ENCODE data around the gene CTPS1. TPM values are rescaled to one million over a fixed set of nuclear protein-coding genes. Genes with fewer than 3 reads are reported as not detected.

CTPS1 gene
- total RNA-seq, 1 experiment from 2014 or later: 63.1 TPM

DNA sequence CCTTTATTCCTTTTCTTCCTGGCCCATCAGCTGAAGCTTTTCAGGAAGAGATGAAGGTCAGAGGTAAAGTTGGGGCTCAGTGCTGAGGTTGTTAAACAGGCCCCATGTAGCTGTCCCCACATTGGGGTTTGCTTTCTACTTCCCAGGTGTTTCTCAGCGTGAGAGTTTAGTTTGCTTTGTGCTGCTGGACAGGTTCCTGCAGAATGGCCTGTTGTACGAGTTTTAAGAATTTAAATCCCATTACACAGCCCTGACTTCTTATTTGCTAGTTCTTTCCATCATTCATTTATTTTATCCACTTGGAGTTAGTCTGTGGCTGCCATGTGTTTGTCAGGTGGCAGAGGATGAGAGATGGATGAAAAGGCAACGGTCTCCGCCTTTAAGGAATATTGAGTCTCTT, 19.2 kb downstream of the CTPS1 start:
- BruUV-seq (replicated peaks): no TSS peak
- intact Hi-C loops (cut with micrococcal nuclease; ENCODE audit: unreplicated experiment): no loop called here
- H3K4me3 ChIP-seq (ENCODE audit: low read depth, low read length): no peak overlapping the region
- H3K27me3 Mint-ChIP-seq (ENCODE audit: insufficient read depth, unreplicated experiment): no peaks in the 10 kb centered on the region
- H3K9me3 Mint-ChIP-seq (ENCODE audit: unreplicated experiment): no peaks in the 10 kb centered on the region
- DNase-seq: no peak
- no peak overlapping the region for H3K27ac Mint-ChIP-seq (ENCODE audit: unreplicated experiment)
- TF ChIP-seq, protein P1, sequence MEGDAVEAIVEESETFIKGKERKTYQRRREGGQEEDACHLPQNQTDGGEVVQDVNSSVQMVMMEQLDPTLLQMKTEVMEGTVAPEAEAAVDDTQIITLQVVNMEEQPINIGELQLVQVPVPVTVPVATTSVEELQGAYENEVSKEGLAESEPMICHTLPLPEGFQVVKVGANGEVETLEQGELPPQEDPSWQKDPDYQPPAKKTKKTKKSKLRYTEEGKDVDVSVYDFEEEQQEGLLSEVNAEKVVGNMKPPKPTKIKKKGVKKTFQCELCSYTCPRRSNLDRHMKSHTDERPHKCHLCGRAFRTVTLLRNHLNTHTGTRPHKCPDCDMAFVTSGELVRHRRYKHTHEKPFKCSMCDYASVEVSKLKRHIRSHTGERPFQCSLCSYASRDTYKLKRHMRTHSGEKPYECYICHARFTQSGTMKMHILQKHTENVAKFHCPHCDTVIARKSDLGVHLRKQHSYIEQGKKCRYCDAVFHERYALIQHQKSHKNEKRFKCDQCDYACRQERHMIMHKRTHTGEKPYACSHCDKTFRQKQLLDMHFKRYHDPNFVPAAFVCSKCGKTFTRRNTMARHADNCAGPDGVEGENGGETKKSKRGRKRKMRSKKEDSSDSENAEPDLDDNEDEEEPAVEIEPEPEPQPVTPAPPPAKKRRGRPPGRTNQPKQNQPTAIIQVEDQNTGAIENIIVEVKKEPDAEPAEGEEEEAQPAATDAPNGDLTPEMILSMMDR (IDR thresholded peaks at IDR 0.05; ENCODE audit: insufficient read depth in 1 of 2, low read depth in 1 of 2, low read length in 1 of 2, severe bottlenecking in 1 of 2, unreplicated experiment in 1 of 2): no peak
- H3K4me1 Mint-ChIP-seq (ENCODE audit: low read depth, unreplicated experiment): no peaks in the 10 kb centered on the region
- no peak overlapping the region for H3K4me3 Mint-ChIP-seq (ENCODE audit: unreplicated experiment)
- ChIA-PET CTCF (no interaction called here), POLR2A (no interaction called here)
- no peaks in the 10 kb centered on the region for H3K27me3 ChIP-seq (replicated peaks; ENCODE audit: control insufficient read depth, insufficient read depth, low read length)
- H3K4me1 ChIP-seq: no peaks in the 10 kb centered on the region
- H3K36me3 Mint-ChIP-seq (ENCODE audit: insufficient read depth, unreplicated experiment): peaks cover 99% of the 10 kb centered on the region
- no peaks in the 10 kb centered on the region for H3K9me3 ChIP-seq
- no peaks in the 10 kb centered on the region for H3K36me3 ChIP-seq (ENCODE audit: control insufficient read depth, insufficient read depth, low read length)

DNA sequence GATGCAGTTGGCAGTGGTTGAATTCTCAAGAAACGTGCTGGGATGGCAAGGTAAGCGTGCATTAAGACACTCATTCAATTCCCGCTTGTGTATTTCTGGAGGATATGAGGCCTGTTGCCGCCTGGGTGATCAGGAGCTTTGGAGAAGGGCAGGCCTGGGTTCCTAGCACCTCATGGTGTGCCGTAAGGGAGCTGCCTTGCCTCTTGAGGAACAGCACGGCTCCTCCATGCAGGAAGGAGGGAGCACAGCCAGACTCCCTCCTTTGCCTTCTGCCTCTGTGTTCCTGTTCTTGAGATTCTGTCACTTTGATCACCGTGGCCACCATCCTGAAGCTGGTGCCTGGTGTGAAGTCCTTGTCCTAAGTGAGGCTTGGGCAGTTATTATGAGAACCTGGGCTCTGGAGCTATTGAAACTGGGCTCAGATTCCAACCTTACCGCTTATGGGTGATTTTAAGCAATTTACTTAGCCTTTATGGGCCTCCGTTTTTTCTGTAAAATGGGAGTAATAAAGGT, 23.7 kb downstream of the CTPS1 start:
- no peaks in the 10 kb centered on the region for H3K36me3 ChIP-seq (ENCODE audit: control insufficient read depth, insufficient read depth, low read length)
- TF ChIP-seq, protein P1 (IDR thresholded peaks at IDR 0.05; ENCODE audit: insufficient read depth in 1 of 2, low read depth in 1 of 2, low read length in 1 of 2, severe bottlenecking in 1 of 2, unreplicated experiment in 1 of 2): no peak
- no peak overlapping the region for H3K4me3 ChIP-seq (ENCODE audit: low read depth, low read length)
- Mint-ChIP-seq H3K27ac (ENCODE audit: unreplicated experiment) (no peak overlapping the region), H3K36me3 (ENCODE audit: insufficient read depth, unreplicated experiment) (peaks cover 92% of the 10 kb centered on the region), H3K9me3 (ENCODE audit: unreplicated experiment) (no peaks in the 10 kb centered on the region), H3K27me3 (ENCODE audit: insufficient read depth, unreplicated experiment) (no peaks in the 10 kb centered on the region), H3K4me3 (ENCODE audit: unreplicated experiment) (no peak overlapping the region), H3K4me1 (ENCODE audit: low read depth, unreplicated experiment) (no peaks in the 10 kb centered on the region)
- H3K9me3 ChIP-seq: no peaks in the 10 kb centered on the region
- ChIA-PET POLR2A (no interaction called here), CTCF (no interaction called here)
- H3K4me1 ChIP-seq: no peaks in the 10 kb centered on the region
- no TSS peak for BruUV-seq (replicated peaks)
- DNase-seq: no peak
- no peaks in the 10 kb centered on the region for H3K27me3 ChIP-seq (replicated peaks; ENCODE audit: control insufficient read depth, insufficient read depth, low read length)
- intact Hi-C loops (cut with micrococcal nuclease; ENCODE audit: unreplicated experiment): no loop called here

DNA sequence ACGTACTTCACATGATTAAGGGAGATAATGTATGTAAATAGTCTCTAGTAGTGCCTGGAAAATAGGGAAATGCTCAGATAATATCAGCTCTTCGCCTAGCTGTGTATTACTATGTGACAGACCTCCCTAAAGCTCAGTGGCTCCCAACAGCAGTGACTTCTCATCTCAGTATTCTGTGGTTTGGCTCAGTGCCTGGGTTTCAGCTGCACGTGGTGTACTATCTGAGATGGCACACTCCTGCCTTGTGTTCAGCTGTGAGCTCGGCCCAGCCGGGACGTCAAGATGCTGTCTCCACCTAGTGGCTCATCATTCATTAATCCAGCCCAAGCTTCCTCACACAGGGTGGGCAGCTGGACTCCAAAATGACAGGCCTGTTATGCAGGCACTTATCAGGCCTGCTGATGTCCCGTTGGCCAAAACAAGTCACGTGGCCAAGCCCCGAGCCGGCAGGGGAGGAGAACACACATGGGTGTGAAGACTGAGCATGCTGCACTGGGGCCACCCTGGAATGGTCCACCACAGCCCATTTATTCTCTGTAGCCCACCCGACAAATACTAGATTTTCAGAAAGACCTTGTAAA, 24.2 kb downstream of the CTPS1 start:
- peaks cover 92% of the 10 kb centered on the region for H3K36me3 Mint-ChIP-seq (ENCODE audit: insufficient read depth, unreplicated experiment)
- Histone ChIP-seq H3K4me1 (no peaks in the 10 kb centered on the region), H3K9me3 (no peaks in the 10 kb centered on the region), H3K27me3 (replicated peaks; ENCODE audit: control insufficient read depth, insufficient read depth, low read length) (no peaks in the 10 kb centered on the region), H3K4me3 (ENCODE audit: low read depth, low read length) (no peak overlapping the region), H3K36me3 (ENCODE audit: control insufficient read depth, insufficient read depth, low read length) (no peaks in the 10 kb centered on the region)
- intact Hi-C loops (cut with micrococcal nuclease; ENCODE audit: unreplicated experiment): no loop called here
- ChIA-PET POLR2A (no interaction called here), CTCF (no interaction called here)
- no peak overlapping the region for H3K4me3 Mint-ChIP-seq (ENCODE audit: unreplicated experiment)
- no peaks in the 10 kb centered on the region for H3K4me1 Mint-ChIP-seq (ENCODE audit: low read depth, unreplicated experiment)
- H3K27ac Mint-ChIP-seq (ENCODE audit: unreplicated experiment): no peak overlapping the region
- no TSS peak for BruUV-seq (replicated peaks)
- TF ChIP-seq, protein P1 (IDR thresholded peaks at IDR 0.05; ENCODE audit: insufficient read depth in 1 of 2, low read depth in 1 of 2, low read length in 1 of 2, severe bottlenecking in 1 of 2, unreplicated experiment in 1 of 2): no peak
- no peaks in the 10 kb centered on the region for H3K9me3 Mint-ChIP-seq (ENCODE audit: unreplicated experiment)
- no peaks in the 10 kb centered on the region for H3K27me3 Mint-ChIP-seq (ENCODE audit: insufficient read depth, unreplicated experiment)
- peak in 1 of 2 experiments; percentile 36 for DNase-seq

Measured in Caco-2 (cell line).